Measurements from ENCODE around the gene PANX1. TPM values are rescaled to one million over a fixed set of nuclear protein-coding genes. Genes with fewer than 3 reads are reported as not detected.

PANX1 gene
- total RNA-seq, 2 donors from 2014 or later, result 12.3 to 15.7 TPM

- Histone ChIP-seq H3K36me3 (no peaks in the 10 kb centered on the region), H3K4me3 (no peak overlapping the region), H3K9me3 (no peaks in the 10 kb centered on the region), H3K27ac (no peak overlapping the region), H3K27me3 (no peaks in the 10 kb centered on the region), H3K4me1 (no peaks in the 10 kb centered on the region)
- DNase-seq (ENCODE audit: low spot score), result no peak
- no peak for TF ChIP-seq CTCF (IDR thresholded peaks at IDR 0.05)
These were observed 70.1 kb downstream of the PANX1 start for GRCh38 chr11:94198718-94199117.

GRCh38 chr11:94199136-94200130, 70.8 kb downstream of the PANX1 start:
- no peak for TF ChIP-seq CTCF (IDR thresholded peaks at IDR 0.05)
- DNase-seq (ENCODE audit: low spot score), result no peak
- H3K4me3 ChIP-seq, result no peak overlapping the region
- no peaks in the 10 kb centered on the region for H3K4me1 ChIP-seq
- H3K27ac ChIP-seq, result no peak overlapping the region
- H3K36me3 ChIP-seq, result no peaks in the 10 kb centered on the region
- no peaks in the 10 kb centered on the region for H3K9me3 ChIP-seq
- H3K27me3 ChIP-seq, result no peaks in the 10 kb centered on the region

- no peak overlapping the region for H3K4me3 ChIP-seq
- no peaks in the 10 kb centered on the region for H3K27me3 ChIP-seq
- H3K27ac ChIP-seq, result no peak overlapping the region
- no peak for TF ChIP-seq CTCF (IDR thresholded peaks at IDR 0.05)
- no peaks in the 10 kb centered on the region for H3K9me3 ChIP-seq
- H3K4me1 ChIP-seq, result no peaks in the 10 kb centered on the region
- H3K36me3 ChIP-seq, result no peaks in the 10 kb centered on the region
- DNase-seq (ENCODE audit: low spot score), result no peak
These were observed 72.4 kb downstream of the PANX1 start for GRCh38 chr11:94201004-94201465.

- Histone ChIP-seq H3K27ac (no peak overlapping the region), H3K4me3 (no peak overlapping the region), H3K36me3 (no peaks in the 10 kb centered on the region), H3K27me3 (no peaks in the 10 kb centered on the region), H3K9me3 (no peaks in the 10 kb centered on the region), H3K4me1 (no peaks in the 10 kb centered on the region)
- DNase-seq (ENCODE audit: low spot score), result no peak
- no peak for TF ChIP-seq CTCF (IDR thresholded peaks at IDR 0.05)
These were observed 74.4 kb downstream of the PANX1 start for GRCh38 chr11:94203070-94203469.

GRCh38 chr11:94211261-94211830, 82.7 kb downstream of the PANX1 start:
- TF ChIP-seq CTCF (IDR thresholded peaks at IDR 0.05), result no peak
- H3K27me3 ChIP-seq, result no peaks in the 10 kb centered on the region
- no peak for DNase-seq (ENCODE audit: low spot score)
- H3K36me3 ChIP-seq, result no peaks in the 10 kb centered on the region
- no peaks in the 10 kb centered on the region for H3K4me1 ChIP-seq
- H3K9me3 ChIP-seq, result no peaks in the 10 kb centered on the region
- no peak overlapping the region for H3K4me3 ChIP-seq
- H3K27ac ChIP-seq, result no peak overlapping the region

All from right atrium auricular region (tissue), 2 donors.